ENCODE results near the gene FOXP1. TPM values are rescaled to one million over a fixed set of nuclear protein-coding genes. Genes with fewer than 3 reads are reported as not detected.

The FOXP1 gene
- total RNA-seq, 1 experiment from 2014 or later: 2.9 TPM

GRCh38 chr3:71215351-71215750 is 368.2 kb downstream of the FOXP1 start:
- in situ Hi-C loops (cut with HindIII; ENCODE audit: low pct_unique_long_range_greater_than_20kb, low sequenced_read_pairs) (no loop called here), intact Hi-C loops (cut with micrococcal nuclease; ENCODE audit: unreplicated experiment) (no loop called here)
- Histone ChIP-seq H3K27ac (ENCODE audit: low read length) (no peak overlapping the region), H3K4me1 (ENCODE audit: control insufficient read depth, insufficient read depth, low read length) (no peaks in the 10 kb centered on the region), H3K36me3 (ENCODE audit: control insufficient read depth, insufficient read depth, low read length) (no peaks in the 10 kb centered on the region), H3K27me3 (ENCODE audit: control insufficient read depth, insufficient read depth, low read length) (no peaks in the 10 kb centered on the region), H3K9me3 (ENCODE audit: control insufficient read depth, insufficient read depth, low read depth, low read length) (no peaks in the 10 kb centered on the region), H3K4me3 (ENCODE audit: low read depth in 2 of 2, low read length in 2 of 2) (no peak overlapping the region)
- TF ChIP-seq POLR2AphosphoS5 (IDR thresholded peaks at IDR 0.05; ENCODE audit: low read depth, low read length) (no peak), SIN3A (IDR thresholded peaks at IDR 0.05; ENCODE audit: borderline replicate concordance, insufficient read depth, low read depth, low read length) (no peak)
- BruUV-seq (replicated peaks): no TSS peak
- DNase-seq (ENCODE audit: low read depth, low spot score) (no peak), ATAC-seq (no peak)
- ChIA-PET POLR2A (no interaction called here), CTCF (no interaction called here)

- TF ChIP-seq CTCF (IDR thresholded peaks at IDR 0.05): no peak
- no peak for TF ChIP-seq SIN3A (IDR thresholded peaks at IDR 0.05; ENCODE audit: borderline replicate concordance, insufficient read depth, low read depth, low read length)
- TF ChIP-seq TCF7L2 (IDR thresholded peaks at IDR 0.05; ENCODE audit: low read depth, low read length): no peak
- no peak for TF ChIP-seq REST (IDR thresholded peaks at IDR 0.05; ENCODE audit: insufficient read depth in 1 of 2, low read depth in 2 of 2, low read length in 1 of 2)
- no peak for TF ChIP-seq POLR2AphosphoS5 (IDR thresholded peaks at IDR 0.05; ENCODE audit: low read depth, low read length)
- ATAC-seq (no peak), DNase-seq (ENCODE audit: low read depth, low spot score) (no peak)
- no peaks in the 10 kb centered on the region for H3K36me3 ChIP-seq (ENCODE audit: control insufficient read depth, insufficient read depth, low read length)
- in situ Hi-C loops (cut with HindIII; ENCODE audit: low pct_unique_long_range_greater_than_20kb, low sequenced_read_pairs): no loop called here
- no peak overlapping the region for H3K27ac ChIP-seq (ENCODE audit: low read length)
- POLR2A ChIA-PET: no interaction called here
- CTCF ChIA-PET: no interaction called here
- no peaks in the 10 kb centered on the region for H3K27me3 ChIP-seq (ENCODE audit: control insufficient read depth, insufficient read depth, low read length)
- H3K4me1 ChIP-seq (ENCODE audit: control insufficient read depth, insufficient read depth, low read length): no peaks in the 10 kb centered on the region
- no peak overlapping the region for H3K4me3 ChIP-seq (ENCODE audit: low read depth in 2 of 2, low read length in 2 of 2)
- H3K9me3 ChIP-seq (ENCODE audit: control insufficient read depth, insufficient read depth, low read depth, low read length): no peaks in the 10 kb centered on the region
- intact Hi-C loops (cut with micrococcal nuclease; ENCODE audit: unreplicated experiment): no loop called here
- BruUV-seq (replicated peaks): no TSS peak
Measured at GRCh38 chr3:71214797-71215196, 368.7 kb downstream of the FOXP1 start.

- CTCF ChIA-PET: no interaction called here
- Histone ChIP-seq H3K27ac (ENCODE audit: low read length) (no peak overlapping the region), H3K4me1 (ENCODE audit: control insufficient read depth, insufficient read depth, low read length) (no peaks in the 10 kb centered on the region), H3K4me3 (ENCODE audit: low read depth in 2 of 2, low read length in 2 of 2) (no peak overlapping the region), H3K36me3 (ENCODE audit: control insufficient read depth, insufficient read depth, low read length) (no peaks in the 10 kb centered on the region), H3K27me3 (ENCODE audit: control insufficient read depth, insufficient read depth, low read length) (no peaks in the 10 kb centered on the region), H3K9me3 (ENCODE audit: control insufficient read depth, insufficient read depth, low read depth, low read length) (no peaks in the 10 kb centered on the region)
- intact Hi-C loops (cut with micrococcal nuclease; ENCODE audit: unreplicated experiment) (no loop called here), in situ Hi-C loops (cut with HindIII; ENCODE audit: low pct_unique_long_range_greater_than_20kb, low sequenced_read_pairs) (no loop called here)
- TF ChIP-seq REST (IDR thresholded peaks at IDR 0.05; ENCODE audit: insufficient read depth in 1 of 2, low read depth in 2 of 2, low read length in 1 of 2): no peak
- no peak for TF ChIP-seq CTCF (IDR thresholded peaks at IDR 0.05)
- POLR2A ChIA-PET: interaction anchor here (0.5 kb wide), 1 partner anchor 43 kb away, joined by 9 read pairs; no protein-coding TSS in a partner anchor
- no peak for ATAC-seq
- no TSS peak for BruUV-seq (replicated peaks)
- no peak for DNase-seq (ENCODE audit: low read depth, low spot score)
Measured at GRCh38 chr3:71214016-71214415, 369.5 kb downstream of the FOXP1 start.

All from Panc1 (cell line).